Muscle of back (tissue), 11 donors: Measurements from ENCODE around the gene RSPH9. TPM values are rescaled to one million over a fixed set of nuclear protein-coding genes. Genes with fewer than 3 reads are reported as not detected.

Source experiments
- DNase-seq, 3 donors: peaks; one replicate each; pipeline versions ENCODE4 v3.0.0 to v3.0.0-alpha.2; 2013
- polyA plus RNA-seq, 10 donors: library from polyadenylated mRNA; unstranded; fragments of 120-200 nt; gene quantifications; one replicate each; pipeline ENCODE4 v1.2.1, GENCODE V29; 2013; ENCODE audit not compliant: insufficient read length in 10 of 10

The RSPH9 gene
- polyA plus RNA-seq, 10 donors = 0.28 to 1.1 (median 0.70) TPM

DNA sequence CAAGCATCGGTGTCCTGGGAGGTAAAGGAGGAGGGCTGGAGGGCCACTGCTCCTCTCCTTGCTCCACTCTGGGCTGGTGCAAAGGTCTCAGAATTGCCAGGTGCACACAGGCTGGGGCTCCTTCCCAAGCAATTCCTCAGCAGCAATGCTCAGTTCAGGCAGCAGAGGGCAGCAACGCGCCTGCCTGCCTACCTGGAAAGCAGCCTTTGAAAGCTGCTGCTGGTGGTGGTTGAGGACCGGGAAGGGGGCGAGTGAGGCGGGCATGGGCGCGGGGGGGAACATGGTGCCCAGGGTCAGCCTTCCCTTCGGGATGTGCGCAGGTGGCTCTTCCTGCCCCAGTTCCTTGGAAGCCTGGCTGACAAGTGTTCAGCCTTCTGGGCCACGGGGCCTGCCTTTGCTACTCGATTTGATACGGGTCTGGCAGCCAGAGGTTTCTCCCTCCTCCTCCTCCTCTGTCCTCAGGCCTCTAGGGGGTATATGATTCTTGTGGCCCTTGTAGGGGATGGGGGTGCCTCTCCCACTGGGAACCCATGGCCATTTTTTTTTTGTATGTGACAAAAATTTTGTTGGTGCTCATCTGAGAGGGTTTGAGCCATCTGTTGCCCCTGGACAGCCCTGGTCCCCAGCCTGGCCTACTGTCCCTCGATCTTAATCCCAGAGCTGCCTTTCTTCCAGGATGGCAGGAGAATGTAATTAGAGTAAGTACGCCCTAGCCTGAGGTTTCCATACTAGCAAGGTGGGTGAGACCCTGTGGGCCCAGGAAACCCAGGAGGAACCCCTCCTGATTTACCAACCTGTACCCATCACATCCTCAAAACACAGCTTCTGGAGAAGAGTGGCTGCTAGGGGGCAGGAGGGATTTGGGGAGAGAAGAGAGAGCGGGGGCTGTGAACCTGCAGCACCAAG, 22.7 kb downstream of the RSPH9 start:
- DNase-seq = peak; percentile 72 to 94 (median 79)

DNA sequence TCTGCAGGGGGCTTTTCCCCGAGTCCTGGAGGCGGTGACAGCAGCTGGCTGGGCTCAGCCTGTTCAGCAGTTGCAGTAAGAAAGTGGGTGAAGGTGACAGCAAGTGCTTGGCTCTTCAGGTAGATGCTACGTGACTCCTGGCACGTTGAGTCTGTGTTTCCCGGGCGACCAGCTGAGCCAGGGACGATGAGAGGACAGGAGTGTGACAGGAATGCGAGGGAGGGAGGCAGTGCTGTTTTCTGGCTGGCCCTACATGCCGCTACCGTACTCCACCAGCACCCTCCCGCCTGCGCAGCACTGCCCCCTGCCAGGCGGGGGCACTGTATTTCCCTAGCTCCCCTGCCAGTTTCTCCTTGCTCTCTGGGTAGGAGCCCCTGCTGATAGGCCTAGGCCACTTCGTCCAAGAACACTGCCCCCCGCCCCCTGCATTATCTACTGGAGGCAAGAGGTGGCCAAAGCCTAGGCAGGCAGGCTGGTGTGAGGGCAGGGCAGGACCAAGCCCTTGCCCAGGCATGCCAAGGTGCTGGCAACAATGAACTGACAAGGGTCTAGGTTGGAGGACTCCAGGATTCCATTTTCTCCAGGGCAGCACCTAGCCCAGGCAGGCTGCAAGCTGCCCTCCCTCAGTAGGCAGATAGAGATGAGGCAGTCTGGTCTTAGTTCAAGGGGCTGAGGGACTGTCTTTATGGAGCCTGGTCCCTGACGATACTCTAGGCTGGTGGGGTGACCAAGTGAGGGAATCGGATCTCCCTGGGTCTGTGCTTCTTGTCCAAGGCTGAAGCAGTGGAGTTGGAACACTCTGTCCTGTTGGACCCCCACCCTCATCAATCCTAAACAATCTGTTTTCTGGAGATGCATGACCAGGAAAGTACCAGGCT, 23.6 kb downstream of the RSPH9 start:
- DNase-seq = peak in 1 of 3 donors; percentile 75

DNA sequence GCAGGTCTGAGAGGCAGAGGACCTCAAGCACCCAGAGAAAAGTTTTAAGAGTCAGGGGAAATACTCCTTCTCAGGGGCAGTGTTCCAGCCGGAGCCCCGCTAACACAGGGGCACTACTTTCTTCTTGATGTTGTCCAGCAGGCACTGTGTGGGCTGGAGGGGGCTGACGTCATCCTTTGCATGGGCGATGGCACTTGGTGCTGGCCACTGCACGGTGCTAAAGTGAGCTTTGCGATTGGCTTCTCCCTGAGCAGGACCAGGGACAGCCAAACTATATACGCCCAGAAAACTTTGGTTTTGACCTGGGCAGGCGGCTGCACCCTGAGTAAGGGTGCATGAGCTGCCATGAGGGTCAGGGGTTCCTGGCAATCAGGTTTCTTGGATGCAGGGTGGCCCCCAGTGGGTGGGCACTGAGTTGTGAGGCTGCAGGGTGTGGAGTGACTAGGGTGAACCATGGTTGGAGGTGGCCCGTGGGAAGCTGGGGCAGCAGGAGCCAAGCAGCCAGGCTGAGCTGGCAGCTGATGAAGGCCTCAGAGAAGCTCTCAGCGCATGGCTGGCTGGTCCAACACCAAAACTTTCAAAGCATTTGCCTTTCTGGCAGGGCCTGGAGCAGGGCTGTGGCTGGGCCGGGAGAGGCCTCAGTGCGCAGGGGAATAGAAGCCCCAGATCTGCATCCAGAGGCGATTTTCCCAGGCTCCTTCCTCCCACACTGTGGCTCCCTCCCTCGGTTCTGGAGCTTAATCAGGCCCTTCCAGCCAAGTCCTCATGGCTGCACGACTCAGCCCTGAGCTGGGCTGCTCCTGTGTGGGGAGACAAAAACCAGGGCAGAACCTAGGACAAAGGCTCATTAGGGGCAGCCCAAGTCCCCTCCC, 24.4 kb downstream of the RSPH9 start:
- DNase-seq = peak in 2 of 3 donors; percentile 69 to 91

GRCh38 chr6:43669922-43670622, 25.2 kb downstream of the RSPH9 start:
- DNase-seq = no peak

- DNase-seq = no peak
Measured at GRCh38 chr6:43670623-43670986, 25.8 kb downstream of the RSPH9 start.

DNA sequence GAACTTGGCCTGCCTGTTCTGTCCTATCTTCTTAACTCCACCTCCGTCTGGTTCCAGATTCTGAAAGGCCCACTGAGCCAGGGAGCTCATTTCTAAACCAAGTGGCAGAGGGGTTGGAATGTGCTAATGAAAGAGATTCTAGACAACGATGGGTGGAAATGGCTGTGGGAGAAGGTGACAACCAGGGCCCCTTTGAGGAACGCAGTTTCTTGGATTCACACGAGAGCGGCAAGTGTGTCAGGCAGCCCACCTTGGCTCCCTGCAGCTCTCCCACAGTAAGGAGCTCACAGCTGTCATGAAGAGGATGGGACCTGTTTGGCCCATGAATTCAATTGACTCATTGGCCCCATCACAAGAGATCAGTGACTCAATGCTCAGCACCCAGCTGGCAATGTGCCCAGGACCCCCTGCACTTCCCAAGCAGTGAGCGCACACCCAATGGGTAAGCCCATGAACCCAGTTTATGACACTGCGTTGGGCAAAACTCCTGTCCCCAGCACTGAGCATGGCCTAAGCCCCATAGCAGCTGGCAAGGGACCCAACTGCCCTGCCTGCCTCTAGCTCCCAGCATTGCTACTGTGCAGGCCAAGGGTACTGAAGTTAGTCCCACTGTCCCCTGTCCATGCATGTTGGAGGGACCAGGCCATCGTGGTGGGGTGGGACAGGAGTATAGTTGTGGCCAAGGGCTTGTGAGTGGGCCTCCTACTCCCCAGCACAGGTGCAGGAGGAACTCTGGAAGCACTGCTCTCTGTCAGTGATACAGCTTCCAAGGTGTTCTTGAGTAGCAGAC, 26.4 kb downstream of the RSPH9 start:
- DNase-seq = peak in 1 of 3 donors; percentile 18

- peak in 1 of 3 donors; percentile 20 for DNase-seq
Measured at GRCh38 chr6:43671801-43672690, 27.2 kb downstream of the RSPH9 start.

- peak in 1 of 3 donors; percentile 64 for DNase-seq
Measured at GRCh38 chr6:43673444-43674084, 28.7 kb downstream of the RSPH9 start.

DNA sequence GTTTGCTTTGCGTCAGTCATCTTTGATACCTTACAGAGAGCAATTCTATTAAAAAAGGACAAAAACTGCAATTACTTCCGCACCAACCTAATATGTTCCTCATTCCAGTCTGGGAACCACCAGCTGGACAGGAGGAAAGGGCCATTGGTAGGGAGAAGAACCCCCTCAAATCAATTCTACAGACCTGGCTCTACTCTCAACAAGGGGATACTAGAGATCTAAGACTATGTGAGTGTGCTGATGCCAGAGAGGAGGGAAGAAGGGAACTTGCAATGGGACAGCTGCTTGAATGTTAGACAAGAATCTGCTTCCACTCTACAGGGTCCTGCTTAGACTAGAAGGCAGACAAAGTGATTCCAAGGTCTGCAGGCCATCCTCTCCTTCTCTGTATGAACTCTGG, 29.5 kb downstream of the RSPH9 start:
- no peak for DNase-seq

GRCh38 chr6:43674921-43675320, 30.1 kb downstream of the RSPH9 start:
- DNase-seq = no peak

DNA sequence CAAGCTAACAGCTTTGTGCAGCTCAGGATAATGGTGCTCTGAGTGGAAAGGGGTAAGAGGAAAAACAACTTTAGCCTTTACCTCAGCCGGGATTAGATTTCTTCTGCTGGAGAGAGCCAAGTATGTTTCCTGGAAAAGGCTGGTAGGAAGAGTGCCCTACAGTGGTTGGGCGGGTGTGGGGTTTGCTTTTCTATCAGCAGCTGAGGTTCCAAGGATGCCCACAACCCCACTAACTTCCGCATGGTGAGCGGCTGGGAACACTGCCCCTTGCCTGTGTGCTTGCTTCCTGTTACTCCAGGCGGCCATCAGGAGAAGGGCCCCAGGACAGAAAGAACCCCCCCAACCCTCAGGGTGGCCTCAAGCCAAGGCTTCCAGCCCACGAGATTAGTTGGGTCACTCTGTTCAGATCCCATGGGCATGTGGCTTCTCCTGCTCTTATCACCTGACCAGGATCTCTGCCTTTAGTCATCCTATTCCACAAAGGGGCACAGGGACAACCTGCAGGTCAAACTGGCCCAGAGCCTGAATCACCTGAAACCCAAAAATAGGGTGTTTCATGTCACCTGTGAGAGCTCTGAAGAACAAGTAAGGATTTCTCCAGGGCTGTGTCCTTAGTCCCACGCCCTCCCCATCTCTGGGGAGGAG, 32.2 kb downstream of the RSPH9 start:
- no peak for DNase-seq

- DNase-seq = no peak
Measured at GRCh38 chr6:43677759-43678158, 32.9 kb downstream of the RSPH9 start.

- DNase-seq = no peak
Measured at GRCh38 chr6:43678341-43678740, 33.5 kb downstream of the RSPH9 start.

GRCh38 chr6:43679057-43679456, 34.2 kb downstream of the RSPH9 start:
- no peak for DNase-seq

DNA sequence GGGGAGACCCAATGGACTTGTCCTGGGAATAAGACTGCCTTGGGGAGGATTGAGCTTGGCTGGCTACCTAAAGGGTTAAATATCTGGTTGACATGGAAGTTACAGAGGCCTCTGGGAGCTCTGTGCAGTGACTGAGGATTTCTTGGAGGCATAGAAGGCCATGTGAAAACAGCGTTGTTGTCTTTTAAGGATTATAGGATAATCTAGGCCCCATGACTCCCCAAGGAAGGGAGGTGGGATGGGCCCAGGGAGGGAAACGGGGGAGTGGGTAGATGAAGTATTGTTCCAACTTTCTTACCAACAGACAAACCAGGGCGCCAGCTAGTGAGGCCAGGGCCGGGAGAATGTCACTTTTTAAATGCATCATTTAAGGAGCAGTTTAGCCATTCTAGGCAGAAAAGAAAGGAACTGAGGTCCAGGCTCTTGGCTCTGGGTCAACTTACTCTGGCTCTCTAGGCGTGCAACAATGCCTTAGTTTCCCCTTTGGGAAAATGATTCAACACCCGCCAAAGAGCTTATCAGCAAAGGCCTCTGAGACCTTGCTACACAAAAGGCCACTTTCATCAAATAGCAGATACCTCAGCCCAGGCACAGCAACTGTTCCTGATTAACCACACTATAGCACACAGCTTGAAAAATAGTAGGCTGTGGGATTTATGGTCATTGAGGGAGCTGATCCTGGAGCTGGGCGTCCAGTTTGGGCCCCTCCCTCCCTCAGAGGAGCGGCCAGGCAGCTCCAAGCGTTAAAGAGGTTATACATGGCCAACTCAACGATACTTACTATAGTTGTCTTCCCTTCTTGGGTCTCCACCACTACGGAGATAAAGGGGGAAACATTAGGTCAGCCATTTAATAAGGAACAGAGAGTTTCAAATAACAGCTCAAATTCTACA, 35.7 kb downstream of the RSPH9 start:
- DNase-seq = peak in 1 of 3 donors; percentile 83

DNA sequence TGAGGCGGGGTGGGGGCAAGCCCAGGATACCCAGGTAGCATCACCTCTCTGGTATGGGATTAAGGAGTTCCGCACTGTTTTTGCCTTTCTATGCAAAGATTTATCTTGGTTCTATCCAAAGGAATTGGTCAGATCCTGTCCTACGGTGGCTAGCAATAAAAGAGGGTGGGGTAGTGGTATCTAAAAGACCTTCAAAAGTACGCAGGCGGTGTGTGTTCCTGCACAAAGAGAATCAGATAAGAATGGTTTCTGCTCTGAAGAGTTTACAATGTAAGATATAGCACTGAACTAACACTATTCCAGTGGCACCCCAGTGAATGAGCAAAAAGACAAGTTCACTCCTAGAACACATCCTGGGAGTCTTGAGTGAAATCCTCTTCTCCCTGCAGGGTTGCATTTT, 36.5 kb downstream of the RSPH9 start:
- no peak for DNase-seq
